GM23338 (cell line): ENCODE results near the gene IL23R. TPM values are rescaled to one million over a fixed set of nuclear protein-coding genes. Genes with fewer than 3 reads are reported as not detected.

Experiments used
- ATAC-seq: fragments of 200-7000 bp; cut with Tn5 transposase; 3 replicates; pipeline ENCODE4 v1.9.1; 2020
- DNase-seq: peaks from one replicate; pipeline ENCODE4 v3.0.0-alpha.2; 2015; ENCODE audit warnings: low spot score
- H2AFZ ChIP-seq: fragments of 200-600 bp; sonication (generic); 2 replicates; pipeline ENCODE4 v1.8.0; 2016; ENCODE audit warnings: antibody characterized with exemption, mild to moderate bottlenecking, moderate library complexity
- H3F3A ChIP-seq: fragments of 200-600 bp; sonication (generic); replicated peaks from 2 replicates; pipeline ENCODE4 v1.8.0; 2017; ENCODE audit warnings: antibody characterized with exemption, mixed run types, low read depth
- H3K27ac ChIP-seq: fragments of 200-600 bp; sonication (generic); 2 replicates; pipeline ENCODE4 v1.6.1; 2016; ENCODE audit warnings: low read depth
- H3K27me3 ChIP-seq: fragments of 200-600 bp; sonication (generic); 2 replicates; pipeline ENCODE4 v1.8.0; 2016; ENCODE audit warnings: mild to moderate bottlenecking, mixed run types, moderate library complexity; ENCODE audit not compliant: insufficient read depth
- H3K36me3 ChIP-seq: fragments of 200-600 bp; sonication (generic); 2 replicates; pipeline ENCODE4 v1.8.0; 2016; ENCODE audit warnings: mild to moderate bottlenecking; ENCODE audit not compliant: insufficient read depth
- H3K4me1 ChIP-seq: fragments of 200-600 bp; sonication (generic); 2 replicates; pipeline ENCODE4 v1.8.0; 2016; ENCODE audit warnings: mild to moderate bottlenecking, moderate library complexity; ENCODE audit not compliant: insufficient read depth
- H3K4me2 ChIP-seq: fragments of 200-600 bp; sonication (generic); 2 replicates; pipeline ENCODE4 v1.7.1; 2017; ENCODE audit warnings: mixed run types
- H3K4me3 ChIP-seq: fragments of 200-600 bp; sonication (generic); 2 replicates; pipeline ENCODE4 v1.6.1; 2016; ENCODE audit warnings: mixed run types
- H3K79me2 ChIP-seq: fragments of 200-600 bp; sonication (generic); replicated peaks from 2 replicates; pipeline ENCODE4 v1.8.0; 2017; ENCODE audit warnings: mild to moderate bottlenecking; ENCODE audit not compliant: insufficient read depth
- H3K9me2 ChIP-seq: fragments of 200-600 bp; sonication (generic); 2 replicates; pipeline ENCODE4 v1.8.0; 2017; ENCODE audit not compliant: insufficient read depth
- H4K20me1 ChIP-seq: fragments of 200-600 bp; sonication (generic); replicated peaks from 2 replicates; pipeline ENCODE4 v1.8.0; 2017; ENCODE audit warnings: mild to moderate bottlenecking; ENCODE audit not compliant: insufficient read depth
- H3K27ac Mint-ChIP-seq: 2 replicates; pipeline ENCODE4 v1.8.0; 2020; ENCODE audit warnings: inconsistent platforms, mild to moderate bottlenecking, moderate library complexity, mixed read lengths
- H3K27me3 Mint-ChIP-seq: 3 replicates; pipeline ENCODE4 v1.8.0; 2022; ENCODE audit warnings: low read depth, mild to moderate bottlenecking, moderate library complexity, mixed read lengths, inconsistent platforms; ENCODE audit not compliant: insufficient read depth, poor library complexity
- H3K36me3 Mint-ChIP-seq: 3 replicates; pipeline ENCODE4 v1.8.0; 2021; ENCODE audit warnings: low read depth, mild to moderate bottlenecking, inconsistent platforms, moderate library complexity, mixed read lengths
- H3K4me1 Mint-ChIP-seq: 3 replicates; pipeline ENCODE4 v1.8.0; 2020; ENCODE audit warnings: mild to moderate bottlenecking, inconsistent platforms, mixed read lengths
- H3K4me3 Mint-ChIP-seq: 3 replicates; pipeline ENCODE4 v1.8.0; 2021; ENCODE audit warnings: moderate library complexity, mild to moderate bottlenecking, inconsistent platforms, mixed read lengths
- H3K9me3 Mint-ChIP-seq: 3 replicates; pipeline ENCODE4 v1.8.0; 2020; ENCODE audit warnings: moderate library complexity, mild to moderate bottlenecking, inconsistent platforms, mixed read lengths
- CTCF ChIP-seq, 2 experiments: fragments of 200-600 bp in 1 of 2; sonication (generic) in 1 of 2; conservative IDR thresholded peaks; 2 replicates each; pipeline versions ENCODE4 v1.5.1 to v1.6.1; 2016 to 2017; ENCODE audit warnings: antibody characterized with exemption in 2 of 2, low read depth in 2 of 2, mild to moderate bottlenecking in 2 of 2, moderate library complexity in 1 of 2
- EZH2 ChIP-seq: fragments of 200-600 bp; sonication (generic); IDR thresholded peaks from one replicate; pipeline ENCODE4 v1.8.0; 2017; ENCODE audit warnings: antibody characterized with exemption, mild to moderate bottlenecking, low read depth; ENCODE audit not compliant: unreplicated experiment
- EZH2phosphoT487 ChIP-seq: fragments of 200-600 bp; sonication (generic); IDR thresholded peaks from one replicate; pipeline ENCODE4 v1.8.1; 2018; ENCODE audit warnings: antibody characterized with exemption; ENCODE audit not compliant: unreplicated experiment
- STAT1 ChIP-seq: IDR thresholded peaks from one replicate; pipeline ENCODE4 v1.6.1; 2016; ENCODE audit warnings: antibody characterized with exemption; ENCODE audit not compliant: unreplicated experiment
- ZNF331 ChIP-seq: fragments of 250-450 bp; sonication (Bioruptor Pico); IDR thresholded peaks from 2 replicates; pipeline ENCODE4 v1.5.0; 2020; ENCODE audit warnings: low read depth, mild to moderate bottlenecking, moderate library complexity
- ZNF462 ChIP-seq: fragments of 250-450 bp; sonication (Bioruptor Pico); IDR thresholded peaks from 2 replicates; pipeline ENCODE4 v1.5.0; 2020; ENCODE audit warnings: mild to moderate bottlenecking, moderate library complexity
- polyA plus RNA-seq: library from polyadenylated mRNA; unstranded; fragments of >200 nt; fragmentation: Nextera tagmentation; extraction: Ambion mirVana; gene quantifications from 2 replicates; pipeline ENCODE4 v1.2.1, GENCODE V29; 2016
- total RNA-seq: library from RNA; depleted of rRNA; stranded (reverse); fragments of >200 nt; shearing (Covaris generic); gene quantifications from 2 replicates; pipeline ENCODE4 v1.2.3, GENCODE V29; 2014
- TF ChIP-seq, protein P1 (sequence below): IDR thresholded peaks from one replicate; pipeline ENCODE4 v1.6.1; 2018; ENCODE audit warnings: antibody characterized with exemption; ENCODE audit not compliant: unreplicated experiment

Gene IL23R
- total and polyA plus RNA-seq, 2 experiments from 2014 or later = not detected

DNA sequence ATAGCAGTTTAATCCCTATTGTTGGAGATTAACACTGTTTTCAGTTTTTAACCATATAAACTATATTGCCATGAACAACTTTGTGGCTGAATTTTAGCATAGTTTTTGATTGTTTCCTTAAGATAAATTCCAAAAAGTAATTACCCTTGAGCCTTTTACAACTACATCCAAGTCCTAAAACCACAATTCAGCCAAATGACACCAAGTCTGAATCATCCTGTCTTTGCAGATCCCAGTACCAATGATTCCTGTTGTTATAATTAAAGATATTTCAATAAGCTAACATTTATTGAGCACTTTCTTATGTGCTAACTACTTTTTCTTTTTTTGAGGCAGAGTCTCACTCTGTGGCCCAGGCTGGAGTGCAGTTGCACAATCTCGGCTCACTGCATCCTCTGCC, 35.6 kb downstream of the IL23R start:
- no peaks in the 10 kb centered on the region for H3K9me2 ChIP-seq
- H3K4me1 ChIP-seq = no peaks in the 10 kb centered on the region
- H4K20me1 ChIP-seq = no peaks in the 10 kb centered on the region
- Mint-ChIP-seq H3K9me3 (no peaks in the 10 kb centered on the region; the same call in 2 of the 3 replicates), H3K36me3 (no peaks in the 10 kb centered on the region), H3K27me3 (peaks cover 2% of the 10 kb centered on the region), H3K4me1 (no peaks in the 10 kb centered on the region), H3K4me3 (no peak overlapping the region), H3K27ac (no peak overlapping the region)
- no peak overlapping the region for H3K4me2 ChIP-seq
- no peaks in the 10 kb centered on the region for H3K36me3 ChIP-seq
- no peaks in the 10 kb centered on the region for H3K79me2 ChIP-seq
- no peak overlapping the region for H2AFZ ChIP-seq
- H3K4me3 ChIP-seq = no peak overlapping the region
- H3K27me3 ChIP-seq = no peaks in the 10 kb centered on the region
- H3F3A ChIP-seq = no peaks in the 10 kb centered on the region
- no peak for ATAC-seq
- TF ChIP-seq EZH2 (no peak), STAT1 (no peak), CTCF (conservative IDR thresholded peaks at IDR 0.05; ENCODE audit: low read depth in 2 of 2) (no peak), ZNF331 (no peak), ZNF462 (CRISPR knock-in tag) (no peak), EZH2phosphoT487 (no peak)
- TF ChIP-seq, protein P1, sequence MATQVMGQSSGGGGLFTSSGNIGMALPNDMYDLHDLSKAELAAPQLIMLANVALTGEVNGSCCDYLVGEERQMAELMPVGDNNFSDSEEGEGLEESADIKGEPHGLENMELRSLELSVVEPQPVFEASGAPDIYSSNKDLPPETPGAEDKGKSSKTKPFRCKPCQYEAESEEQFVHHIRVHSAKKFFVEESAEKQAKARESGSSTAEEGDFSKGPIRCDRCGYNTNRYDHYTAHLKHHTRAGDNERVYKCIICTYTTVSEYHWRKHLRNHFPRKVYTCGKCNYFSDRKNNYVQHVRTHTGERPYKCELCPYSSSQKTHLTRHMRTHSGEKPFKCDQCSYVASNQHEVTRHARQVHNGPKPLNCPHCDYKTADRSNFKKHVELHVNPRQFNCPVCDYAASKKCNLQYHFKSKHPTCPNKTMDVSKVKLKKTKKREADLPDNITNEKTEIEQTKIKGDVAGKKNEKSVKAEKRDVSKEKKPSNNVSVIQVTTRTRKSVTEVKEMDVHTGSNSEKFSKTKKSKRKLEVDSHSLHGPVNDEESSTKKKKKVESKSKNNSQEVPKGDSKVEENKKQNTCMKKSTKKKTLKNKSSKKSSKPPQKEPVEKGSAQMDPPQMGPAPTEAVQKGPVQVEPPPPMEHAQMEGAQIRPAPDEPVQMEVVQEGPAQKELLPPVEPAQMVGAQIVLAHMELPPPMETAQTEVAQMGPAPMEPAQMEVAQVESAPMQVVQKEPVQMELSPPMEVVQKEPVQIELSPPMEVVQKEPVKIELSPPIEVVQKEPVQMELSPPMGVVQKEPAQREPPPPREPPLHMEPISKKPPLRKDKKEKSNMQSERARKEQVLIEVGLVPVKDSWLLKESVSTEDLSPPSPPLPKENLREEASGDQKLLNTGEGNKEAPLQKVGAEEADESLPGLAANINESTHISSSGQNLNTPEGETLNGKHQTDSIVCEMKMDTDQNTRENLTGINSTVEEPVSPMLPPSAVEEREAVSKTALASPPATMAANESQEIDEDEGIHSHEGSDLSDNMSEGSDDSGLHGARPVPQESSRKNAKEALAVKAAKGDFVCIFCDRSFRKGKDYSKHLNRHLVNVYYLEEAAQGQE = no peak
- no peak overlapping the region for H3K27ac ChIP-seq
- DNase-seq = no peak
